NCI-H128 (cell line): ENCODE data around the gene CAMTA2.

Source experiments
- DNase-seq: peaks from one replicate; lab custom pipeline; 2025; ENCODE audit not compliant: unreplicated experiment; lab: John Stamatoyannopoulos, UW

The CAMTA2 gene

DNA sequence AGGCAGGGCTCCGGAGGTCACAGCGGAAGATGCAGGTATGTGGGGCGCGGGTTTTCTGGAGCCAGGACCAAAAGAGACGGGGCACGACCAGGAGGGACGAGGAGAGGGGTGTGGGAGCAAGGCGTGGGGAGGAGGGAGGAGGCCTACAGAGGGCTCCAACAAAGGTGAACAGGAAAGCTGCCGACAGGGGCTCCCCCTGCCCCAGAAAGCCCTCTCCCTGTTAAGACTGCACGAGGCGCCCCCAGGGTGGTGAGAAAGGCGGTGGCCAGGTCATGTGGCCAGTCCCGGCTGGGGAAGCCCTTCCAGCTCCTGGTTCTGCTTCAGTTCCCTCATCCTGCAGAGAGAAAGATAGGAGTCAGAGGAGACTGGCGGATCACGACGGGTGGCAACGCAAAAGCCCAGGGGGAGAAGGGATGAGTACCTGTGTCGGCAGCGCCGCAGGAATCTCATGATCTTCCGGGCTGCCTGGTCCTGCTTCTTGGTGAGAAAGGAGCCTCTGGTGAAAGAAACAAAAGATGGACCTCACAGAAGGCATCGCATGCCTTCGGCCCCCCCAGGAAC is 18.9 kb downstream of the CAMTA2 start:
- no peak for DNase-seq

DNA sequence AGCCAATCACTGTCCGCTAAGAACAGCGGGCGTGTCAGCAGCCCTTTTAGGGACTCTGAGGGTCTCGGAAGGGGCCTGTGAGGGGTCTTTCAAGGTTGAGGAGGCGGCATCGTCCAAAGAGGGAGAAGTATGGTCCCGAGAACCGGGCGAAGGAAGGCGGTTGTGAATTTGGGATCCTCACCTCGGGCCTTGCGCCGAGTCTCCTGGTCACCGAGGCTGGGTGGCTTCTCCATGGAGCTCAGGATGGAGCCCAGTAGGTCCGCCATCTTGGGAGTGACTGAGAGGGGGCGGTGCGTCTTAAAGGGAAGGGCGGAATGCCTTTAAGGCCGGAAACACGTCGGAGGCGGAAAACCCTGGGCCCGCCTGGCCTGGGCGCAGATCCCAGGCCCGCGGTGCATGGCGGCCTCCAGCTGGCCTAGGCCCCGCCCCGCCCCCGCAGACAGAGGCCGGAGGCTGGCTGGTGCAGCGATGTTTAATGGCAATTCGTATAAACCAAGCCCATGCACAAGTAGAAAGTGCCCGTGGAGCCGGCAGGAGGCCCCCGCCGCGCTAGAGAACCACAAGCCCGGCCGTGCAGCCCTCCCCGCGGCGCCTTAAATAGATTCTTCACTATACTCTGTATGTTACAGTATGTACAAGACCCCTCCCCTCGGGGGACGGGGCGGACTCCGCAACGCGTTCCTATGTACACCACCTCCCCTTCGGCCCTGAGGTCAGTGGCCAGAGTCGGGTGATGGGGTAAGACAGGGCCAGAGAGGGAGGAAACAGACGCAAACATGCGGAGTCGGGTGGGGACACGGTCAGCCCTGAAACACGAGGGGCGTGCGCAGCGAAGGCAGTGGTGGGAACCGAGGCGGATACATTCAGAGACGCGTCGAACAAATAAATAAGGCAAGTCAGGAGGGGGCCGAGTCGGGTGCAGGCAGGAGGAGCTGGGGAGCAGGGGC is 19.7 kb downstream of the CAMTA2 start, which contains the start of gene SPAG7:
SPAG7 (minus strand) TSS at position 279 of the 947 bp plus-strand sequence; CDS start at position 266, 13 bp downstream.
- DNase-seq, result peak; percentile 86

DNA sequence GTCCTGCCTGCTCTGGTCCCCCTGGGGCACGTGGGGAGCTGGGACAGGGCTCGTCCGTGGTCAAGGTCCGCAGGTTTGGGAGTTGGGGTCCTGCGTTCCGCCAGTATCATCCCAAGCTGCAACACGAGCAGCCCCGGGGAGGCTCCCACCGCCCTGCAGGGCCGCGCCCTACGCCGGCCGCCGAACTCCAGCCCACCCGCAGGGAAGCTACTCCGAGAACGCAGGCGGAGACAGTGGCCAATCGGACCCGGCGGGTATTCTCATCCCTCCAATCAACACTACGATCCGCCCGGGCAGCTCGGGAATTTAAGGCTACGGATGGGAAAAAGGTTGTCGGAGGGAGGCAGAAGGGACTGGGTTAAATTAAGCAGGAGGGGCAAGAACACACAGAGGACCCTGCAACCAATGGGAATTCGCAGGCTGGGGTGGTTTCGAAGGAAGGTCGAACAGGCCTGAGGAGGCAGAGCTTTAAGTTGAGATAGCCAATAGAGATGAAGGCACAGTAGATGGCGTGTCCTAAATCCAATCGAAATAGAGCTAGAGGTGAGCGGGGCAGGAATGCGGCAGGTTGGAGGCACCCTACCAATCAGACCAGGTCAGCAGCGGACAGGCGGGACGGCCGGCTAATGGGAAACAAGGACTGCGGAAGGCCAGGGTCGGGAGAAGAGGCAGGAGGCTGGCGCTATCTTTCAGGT is 20.5 kb downstream of the CAMTA2 start:
- peak; percentile 87 for DNase-seq

DNA sequence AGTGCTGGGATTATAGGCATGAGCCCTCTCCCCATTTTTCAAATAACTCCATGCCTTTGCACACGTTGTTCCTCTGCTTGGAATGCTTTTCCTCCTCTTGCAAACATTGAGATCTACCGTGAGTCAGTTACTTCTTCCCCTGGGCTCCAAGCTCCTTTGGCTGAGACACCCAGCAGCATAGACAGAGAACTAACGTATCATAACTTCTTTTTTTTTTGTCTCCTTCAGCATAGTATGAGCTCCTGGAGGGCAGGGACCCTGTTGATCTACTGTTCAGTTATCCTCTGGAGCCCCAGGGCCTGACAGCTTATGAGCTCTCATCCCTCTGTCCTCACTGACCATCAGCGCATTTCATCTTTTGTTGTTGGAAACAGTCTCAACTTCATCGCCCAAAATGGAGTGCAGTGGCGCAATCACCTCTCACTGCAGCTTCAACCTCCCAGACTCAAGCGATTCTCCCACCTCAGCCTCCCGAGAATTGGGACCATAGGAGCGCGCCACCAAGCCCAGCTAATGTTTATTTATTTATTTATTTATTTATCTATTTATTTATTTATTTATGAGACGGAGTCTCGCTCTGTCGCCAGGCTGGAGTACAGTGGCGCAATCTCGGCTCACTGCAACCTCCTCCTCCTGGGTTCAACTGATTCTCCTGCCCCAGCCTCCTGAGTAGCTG is 22.0 kb downstream of the CAMTA2 start:
- DNase-seq, result no peak

DNA sequence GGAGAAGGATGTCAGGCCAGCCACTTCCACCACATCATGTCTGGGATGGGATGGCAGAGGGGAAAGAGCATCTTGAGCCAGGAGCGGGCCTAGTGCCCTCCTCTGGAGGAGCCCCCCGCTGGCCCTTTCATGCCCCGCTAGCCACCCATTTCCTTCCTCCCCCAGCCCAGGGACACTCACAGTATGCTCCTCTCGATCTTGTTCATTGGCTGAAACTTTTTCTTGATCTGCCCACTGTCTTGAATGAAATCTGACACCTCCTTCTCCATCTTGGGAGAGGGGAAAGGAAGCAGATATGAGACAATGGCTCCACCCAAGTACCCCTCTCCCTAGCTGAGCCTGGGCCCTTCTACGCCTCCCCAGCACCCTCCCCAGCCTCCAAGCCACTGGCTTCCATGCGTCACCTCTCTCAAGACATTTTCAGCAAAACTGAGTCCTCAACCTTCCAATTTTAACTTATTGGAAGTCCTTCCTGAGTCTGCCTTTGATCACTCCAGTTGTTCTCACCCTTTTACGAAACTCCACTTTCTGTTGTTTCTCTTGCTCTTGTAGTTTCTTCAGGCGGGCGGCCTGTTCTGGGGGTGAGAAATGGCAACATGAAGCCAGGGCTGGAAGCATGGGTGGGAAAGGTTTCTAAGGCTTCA is 27.1 kb downstream of the CAMTA2 start:
- no peak for DNase-seq

DNA sequence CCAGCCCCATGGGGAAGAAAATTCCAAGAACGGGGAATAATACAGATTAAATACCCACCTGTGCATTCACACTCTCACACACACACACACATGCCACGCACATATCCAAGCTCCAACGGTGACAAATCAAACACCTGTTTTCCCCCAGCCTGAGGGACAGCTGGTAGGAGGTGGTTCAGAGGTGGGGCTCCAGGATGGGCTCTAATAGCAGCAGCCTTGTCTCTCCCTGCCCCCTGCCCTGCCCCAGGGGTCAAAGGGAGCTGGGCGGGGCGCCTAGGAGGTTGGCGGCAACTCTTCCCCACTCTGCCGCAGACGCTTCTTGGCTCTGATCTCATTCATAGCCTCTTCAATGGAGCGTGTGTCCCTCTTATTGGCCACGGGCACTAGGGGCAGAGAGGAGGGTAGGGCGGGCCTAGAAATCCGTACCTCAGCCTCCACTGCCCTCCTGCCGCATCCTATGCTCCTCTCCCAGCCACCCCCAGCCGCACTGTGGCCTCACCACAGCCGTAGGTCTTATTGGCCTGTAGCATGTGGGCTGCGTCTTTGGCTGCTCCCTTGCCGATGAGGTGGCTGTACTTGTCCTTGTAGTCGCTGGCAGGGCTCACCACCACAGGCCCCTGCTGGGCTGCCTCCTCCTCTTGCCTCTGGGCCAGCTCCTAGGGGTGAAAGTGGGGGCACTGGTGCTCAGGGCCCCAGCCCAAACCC is 28.1 kb downstream of the CAMTA2 start:
- DNase-seq, result no peak

DNA sequence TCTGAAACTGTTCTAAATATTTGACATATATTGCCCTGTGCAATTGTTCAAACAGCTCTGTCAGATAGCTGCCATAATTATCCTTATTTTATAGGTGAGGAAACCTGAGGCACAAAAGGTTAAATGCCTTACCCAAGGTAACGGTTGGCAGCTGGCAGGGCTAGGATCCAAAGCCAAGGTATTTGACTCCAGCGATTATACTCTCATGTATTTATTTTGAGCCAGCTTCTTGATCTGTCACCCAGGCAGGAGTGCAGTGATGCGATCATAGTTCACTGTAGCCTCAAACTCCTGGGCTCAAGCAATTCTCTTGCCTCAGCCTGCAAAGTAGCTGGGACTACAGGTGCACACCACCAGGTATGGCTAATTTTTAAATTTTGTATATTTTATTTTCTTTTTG is 29.4 kb downstream of the CAMTA2 start:
- DNase-seq, result no peak

DNA sequence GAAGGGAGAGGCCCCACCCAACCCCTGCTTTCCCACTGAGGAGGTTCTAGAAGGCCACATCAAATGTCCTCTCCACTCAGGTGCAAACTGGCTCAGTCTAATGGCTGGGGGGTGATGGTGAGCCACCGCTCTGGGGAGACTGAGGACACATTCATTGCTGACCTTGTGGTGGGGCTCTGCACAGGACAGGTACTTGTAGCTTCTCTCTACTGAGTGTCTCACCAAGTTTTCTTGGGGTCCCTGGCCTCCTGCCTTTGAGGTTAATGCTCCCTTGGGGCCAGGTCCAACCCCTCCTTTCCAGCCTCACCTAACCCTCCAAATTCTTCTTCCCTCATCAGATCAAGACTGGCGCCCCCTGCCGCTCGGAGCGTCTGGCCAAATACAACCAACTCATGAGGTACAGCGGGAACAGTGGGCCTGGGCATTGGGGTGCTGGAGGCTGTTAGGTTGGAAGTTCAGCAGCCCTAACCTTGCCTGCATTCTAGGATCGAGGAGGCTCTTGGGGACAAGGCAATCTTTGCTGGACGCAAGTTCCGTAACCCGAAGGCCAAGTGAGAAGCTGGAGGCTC is 30.9 kb downstream of the CAMTA2 start:
- DNase-seq, result no peak

DNA sequence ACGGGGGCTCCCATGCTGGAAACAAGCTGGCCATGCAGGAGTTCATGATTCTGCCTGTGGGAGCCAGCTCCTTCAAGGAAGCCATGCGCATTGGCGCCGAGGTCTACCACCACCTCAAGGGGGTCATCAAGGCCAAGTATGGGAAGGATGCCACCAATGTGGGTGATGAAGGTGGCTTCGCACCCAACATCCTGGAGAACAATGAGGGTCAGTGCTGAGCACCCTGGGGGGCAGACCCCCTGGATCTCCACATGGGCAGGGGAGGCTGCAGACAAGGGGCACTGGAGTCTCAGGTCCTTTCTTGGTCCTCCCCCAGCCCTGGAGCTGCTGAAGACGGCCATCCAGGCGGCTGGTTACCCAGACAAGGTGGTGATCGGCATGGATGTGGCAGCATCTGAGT is 32.4 kb downstream of the CAMTA2 start:
- DNase-seq, result no peak

DNA sequence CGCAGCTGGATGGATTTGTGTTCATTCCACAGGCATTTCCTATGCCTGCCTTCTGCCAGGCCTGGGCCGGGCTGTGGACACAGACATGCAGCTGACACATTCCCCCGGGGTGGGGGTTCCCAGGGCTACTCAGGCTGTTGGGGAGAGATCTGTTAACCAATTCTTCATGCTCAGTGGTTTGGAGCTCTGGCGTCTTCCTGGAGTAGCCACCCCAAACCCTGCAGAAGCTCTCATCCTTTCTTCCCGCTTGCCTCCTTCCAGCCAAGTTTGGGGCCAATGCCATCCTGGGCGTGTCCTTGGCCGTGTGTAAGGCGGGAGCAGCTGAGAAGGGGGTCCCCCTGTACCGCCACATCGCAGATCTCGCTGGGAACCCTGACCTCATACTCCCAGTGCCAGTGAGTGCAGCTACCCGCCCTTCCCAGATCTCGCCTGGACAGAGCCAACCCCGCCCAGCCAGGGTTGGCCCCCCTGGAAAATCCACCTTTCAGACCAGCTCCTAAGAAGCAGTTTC is 34.0 kb downstream of the CAMTA2 start:
- DNase-seq, result no peak

DNA sequence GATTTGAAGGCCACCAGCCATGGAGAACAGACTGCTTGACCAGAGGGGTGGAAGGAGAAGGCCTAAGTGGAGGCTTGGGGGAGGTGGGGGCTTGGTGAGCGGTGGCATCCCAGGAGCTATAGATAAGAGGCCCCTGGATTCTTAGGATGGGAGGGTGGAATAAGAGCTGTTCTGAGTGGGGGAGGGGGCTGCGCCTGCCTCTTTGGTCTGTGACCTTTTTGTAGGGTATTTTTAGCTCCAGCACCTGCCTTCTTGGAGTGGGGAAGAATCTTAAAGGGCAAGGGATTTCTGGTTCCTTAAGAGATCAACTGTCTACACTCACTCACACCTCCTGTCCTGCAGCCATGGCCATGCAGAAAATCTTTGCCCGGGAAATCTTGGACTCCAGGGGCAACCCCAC is 36.0 kb downstream of the CAMTA2 start:
- no peak for DNase-seq

DNA sequence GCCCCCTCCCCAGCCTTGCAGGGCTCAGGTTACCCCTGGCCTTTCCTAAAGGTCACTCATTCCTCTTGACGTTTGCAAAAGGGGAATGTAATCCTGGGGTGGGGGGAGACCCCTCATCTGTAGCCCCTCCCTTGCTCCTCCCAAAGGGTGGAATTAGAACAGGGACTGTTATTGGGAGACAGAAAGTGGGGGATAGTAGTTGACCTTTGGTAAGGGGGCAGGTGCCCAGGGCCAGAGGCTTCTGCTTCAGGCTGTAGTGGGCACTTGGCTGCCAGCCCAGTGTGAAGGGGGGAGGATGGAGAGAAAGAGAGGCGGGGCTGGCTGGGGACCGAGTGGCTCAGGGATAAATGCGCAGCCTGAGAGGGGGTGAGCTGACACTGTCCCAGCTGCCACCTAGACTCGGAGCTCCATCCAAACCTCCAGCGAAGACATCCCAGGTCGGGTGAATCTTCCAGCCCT is 36.7 kb downstream of the CAMTA2 start, which contains the start of gene ENO3:
ENO3 (plus strand) TSS at position 374 of the 459 bp plus-strand sequence. CDS start 711 bp downstream, outside the sequence.
- no peak for DNase-seq

DNA sequence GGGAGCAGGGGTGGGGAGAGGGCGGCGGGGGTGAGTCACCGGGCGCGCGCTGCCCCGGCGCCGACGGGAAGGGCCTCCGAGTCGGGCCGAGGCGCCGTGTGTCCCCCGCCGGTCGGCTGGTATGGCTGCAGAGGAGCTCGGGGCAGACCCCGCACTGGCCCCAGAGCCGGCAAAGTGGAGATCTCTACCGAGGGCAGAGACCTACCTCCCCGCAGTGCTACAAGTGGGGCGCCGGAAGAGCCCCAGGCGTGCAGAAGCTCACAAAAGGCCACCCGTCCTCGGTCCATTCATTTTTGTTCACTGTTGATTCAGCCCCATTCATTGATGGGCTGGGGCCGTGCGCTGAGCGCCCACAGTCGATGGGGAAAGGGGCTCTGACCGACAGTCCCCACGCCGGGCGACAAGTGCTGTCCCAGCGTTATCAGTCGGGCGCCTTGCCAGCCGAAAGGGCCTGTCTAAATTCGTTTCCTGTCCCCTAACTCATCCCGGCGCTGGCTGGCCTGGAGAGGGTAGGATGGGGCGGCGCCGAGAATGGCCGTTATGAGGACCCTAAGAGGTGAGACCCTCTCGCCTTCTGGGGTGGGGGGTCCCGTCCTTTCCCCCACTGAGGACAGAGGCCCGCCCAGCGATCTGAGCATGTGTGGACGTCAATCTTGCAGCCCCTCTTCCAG is 37.3 kb downstream of the CAMTA2 start:
- DNase-seq, result no peak

DNA sequence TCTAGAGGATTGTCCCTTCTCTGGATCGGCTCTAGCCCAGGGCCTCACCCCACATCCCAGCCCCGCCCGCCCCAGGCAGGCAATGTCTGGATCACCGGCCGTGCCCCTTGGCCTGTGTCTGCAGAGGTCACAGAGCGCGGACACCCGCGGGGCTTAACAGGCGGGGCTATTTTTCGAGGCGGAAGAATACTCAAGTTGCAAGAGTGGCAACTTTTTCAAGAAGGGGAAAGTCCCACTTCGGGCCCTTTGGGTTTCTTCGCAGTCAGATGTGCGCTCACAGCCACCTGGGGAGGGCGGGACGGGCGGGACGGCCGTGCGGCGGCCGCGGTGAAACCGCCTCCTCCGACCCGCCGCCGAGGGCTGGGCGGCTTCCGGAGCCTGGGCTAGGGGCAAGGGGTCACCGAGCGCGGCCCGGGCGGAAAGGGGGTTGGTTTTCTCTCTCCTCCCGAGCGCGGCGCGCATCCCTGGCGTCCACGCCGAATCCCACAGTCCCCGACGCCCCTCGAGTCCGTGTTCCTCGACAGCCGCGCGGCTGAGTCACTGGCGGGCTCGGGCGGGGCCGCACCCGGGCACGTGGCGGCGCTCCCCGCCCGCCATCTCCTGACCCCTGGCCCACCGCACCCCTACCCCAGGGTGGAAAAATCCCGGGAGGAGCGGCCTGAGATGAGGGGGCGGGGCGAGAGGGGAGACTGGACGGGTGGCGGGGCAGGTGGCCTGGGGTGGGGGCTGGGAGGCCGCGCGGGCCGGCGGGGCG is 38.0 kb downstream of the CAMTA2 start:
- no peak for DNase-seq

DNA sequence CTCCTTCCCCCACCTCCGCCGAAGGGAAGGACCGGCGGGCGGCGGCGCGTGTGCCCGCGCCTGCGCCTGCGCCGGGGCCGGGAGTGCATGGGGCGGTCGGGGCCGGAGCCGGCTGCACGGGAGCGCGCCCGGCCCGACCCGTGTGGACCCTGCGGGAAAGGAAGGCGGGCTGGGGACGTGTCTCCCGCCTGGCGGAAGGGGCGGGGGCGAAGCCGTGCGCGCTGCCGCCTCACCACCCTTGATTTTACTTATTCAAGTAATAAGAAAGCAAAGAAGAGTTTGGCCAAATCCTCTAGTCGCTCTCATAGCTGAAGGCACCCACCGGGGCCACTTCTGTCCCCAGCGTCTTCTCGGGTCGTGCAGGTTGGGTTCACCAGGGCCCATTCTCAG is 38.5 kb downstream of the CAMTA2 start:
- no peak for DNase-seq

DNA sequence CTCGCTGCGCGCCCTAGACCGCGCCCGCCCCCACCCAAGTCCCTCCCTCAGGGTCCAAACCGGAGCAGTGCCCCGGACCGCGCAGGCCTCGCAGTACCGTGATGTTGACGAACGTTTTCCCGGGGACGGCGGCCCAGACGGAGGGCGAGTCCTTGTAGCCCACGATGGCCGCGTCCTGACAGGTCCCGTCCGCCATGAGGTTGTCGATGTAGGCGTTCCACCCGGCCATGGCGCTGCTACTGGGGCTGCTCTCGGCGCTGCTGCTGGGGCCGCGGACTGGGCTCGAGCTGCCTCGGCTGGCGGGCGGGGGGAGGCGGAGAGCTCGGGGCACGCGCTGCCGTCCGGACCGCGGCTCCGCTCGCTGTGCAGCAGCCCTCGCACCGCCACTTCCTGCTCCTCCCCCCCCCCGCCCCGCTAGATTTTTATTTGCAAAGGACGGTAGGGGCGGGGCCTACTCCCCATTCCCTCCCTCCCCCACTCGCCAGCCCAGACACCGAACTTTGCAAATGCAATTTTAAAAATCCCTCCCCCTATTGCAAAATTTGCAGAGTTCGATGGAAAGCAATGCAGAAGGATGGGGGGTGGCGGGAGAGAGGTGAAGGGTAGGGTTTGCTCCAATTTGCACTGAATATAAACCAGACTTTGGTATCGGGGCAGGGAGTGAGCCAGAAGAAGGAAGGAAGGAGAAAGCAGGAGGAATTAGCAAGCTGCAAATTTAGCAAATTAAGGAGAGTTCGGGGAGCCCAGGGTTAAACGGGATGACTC is 39.1 kb downstream of the CAMTA2 start, which contains the start of gene PFN1:
PFN1 (minus strand) TSS at position 365 of the 765 bp plus-strand sequence; CDS start at position 229, 136 bp downstream.
- DNase-seq, result peak; percentile 45
